ENCODE data around the gene NDUFS6.
"Not testable (repeated sequence)": the region's sequence is repeated elsewhere in the genome, so short reads cannot be mapped to it uniquely, and the experiment has no call there.

Gene NDUFS6

DNA sequence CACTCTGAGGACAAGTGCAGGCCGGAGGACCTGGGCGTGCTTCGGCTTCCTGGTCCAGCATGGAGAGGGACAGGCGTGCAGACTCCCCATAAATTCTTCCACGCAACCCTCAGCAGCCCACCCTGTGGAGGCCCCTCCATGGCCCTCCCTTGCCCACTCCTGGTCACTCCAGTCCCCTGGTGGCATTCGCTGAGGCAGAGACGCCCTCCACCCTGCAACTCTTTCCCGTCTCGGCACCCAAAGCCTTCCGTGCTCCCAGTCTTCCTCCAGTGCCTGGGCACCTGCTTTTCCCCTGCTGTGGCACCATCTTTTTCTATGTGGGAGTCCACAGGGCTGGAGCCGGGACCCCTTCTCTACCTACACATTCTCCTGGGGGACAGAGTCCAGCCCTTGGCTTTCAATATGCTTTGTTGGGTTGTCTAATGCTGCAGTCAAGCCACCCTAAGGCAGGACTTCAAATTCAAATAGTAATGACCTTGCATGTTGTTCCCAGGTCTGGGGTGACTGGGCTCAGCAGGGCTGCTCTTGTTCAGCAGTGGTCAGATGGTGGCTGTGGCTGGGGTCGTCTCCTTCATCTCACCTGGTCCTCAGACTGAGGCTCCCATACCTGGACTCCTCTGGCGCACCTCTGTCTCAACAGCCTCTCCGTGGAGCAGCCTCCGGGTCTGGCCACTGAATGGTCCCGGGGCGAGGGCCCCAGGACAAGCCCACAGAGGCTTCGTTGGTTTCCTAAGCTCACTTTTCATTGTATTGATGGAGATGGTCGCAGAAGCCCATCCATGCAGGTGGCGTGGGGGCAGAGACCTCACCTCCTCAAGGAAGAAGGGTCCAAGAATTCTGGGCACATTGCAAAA is 16.8 kb upstream of the NDUFS6 start:
- no peak for DNase-seq

GRCh38 chr5:1785062-1785461 is 16.1 kb upstream of the NDUFS6 start:
- DNase-seq: no peak

GRCh38 chr5:1785984-1786383 is 15.2 kb upstream of the NDUFS6 start:
- DNase-seq: no peak

GRCh38 chr5:1786621-1787471 is 14.4 kb upstream of the NDUFS6 start:
- DNase-seq: no peak

DNA sequence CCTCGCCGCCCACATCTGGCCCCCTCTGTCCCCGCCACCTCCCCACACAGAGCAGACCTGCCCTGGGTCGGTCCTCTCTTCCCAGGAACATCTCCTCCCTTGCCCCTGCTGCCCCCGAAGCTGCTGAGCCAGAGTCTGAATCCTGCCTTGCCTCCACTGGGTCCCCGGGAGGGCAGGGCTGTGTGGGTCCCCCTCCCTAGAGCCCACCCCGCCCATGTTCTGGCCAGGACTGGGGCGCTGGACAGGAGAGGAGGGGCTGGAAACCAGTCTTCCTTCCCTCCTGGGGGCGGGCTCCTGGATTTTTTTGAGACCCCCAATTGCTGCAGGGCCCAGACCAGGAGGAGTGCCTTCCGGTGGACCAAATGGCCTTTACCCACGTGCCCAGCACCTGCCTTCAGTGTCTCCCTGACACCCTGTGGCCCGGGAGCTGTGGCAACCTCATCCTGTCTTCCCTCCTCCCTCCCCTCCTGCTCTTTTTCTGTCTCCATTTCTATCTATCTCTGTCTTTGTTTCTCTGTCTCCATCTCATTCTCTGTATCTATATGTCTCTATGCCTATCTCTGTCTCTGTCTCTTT is 13.6 kb upstream of the NDUFS6 start:
- DNase-seq: no peak

DNA sequence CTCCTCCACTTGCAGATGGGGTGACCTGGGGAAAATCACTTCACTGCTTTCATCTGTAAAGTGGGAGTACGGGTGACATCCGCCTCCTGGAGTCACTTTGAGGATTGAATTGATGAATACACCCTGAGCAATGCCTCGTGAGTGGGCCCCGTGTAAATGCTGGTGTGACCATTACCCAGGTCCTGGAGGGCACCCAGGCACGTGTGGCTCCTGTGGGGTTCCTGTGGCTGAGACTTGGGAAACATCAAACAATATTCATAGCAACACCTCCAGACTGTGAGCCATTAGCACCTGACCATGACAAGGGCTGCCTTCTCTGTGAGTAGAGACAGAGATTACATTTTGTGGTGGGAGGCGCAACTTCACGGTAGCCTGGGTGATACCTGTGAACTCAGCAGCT is 13.0 kb upstream of the NDUFS6 start:
- no peak for DNase-seq

DNA sequence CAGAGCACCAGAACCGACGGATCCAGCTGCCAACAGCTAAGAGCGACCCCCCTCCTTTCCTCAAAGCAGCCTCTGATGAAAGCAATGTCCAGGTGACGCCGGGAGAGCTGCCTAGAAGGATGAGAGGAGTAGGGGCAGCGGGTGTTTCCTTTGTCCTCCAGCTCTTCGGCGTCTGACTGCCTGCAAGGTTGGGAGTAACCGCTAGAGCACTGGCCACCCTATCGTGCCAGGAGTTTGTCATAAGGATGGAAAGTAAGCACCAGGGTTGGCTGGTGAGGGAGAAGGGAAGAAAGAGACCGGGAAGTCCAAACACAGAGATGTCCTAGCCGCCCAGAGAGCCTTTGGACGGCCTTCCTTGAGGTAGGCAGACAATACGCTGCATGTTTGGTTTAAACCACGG is 12.4 kb upstream of the NDUFS6 start:
- DNase-seq: no peak

GRCh38 chr5:1789438-1789833 is 11.8 kb upstream of the NDUFS6 start:
- DNase-seq: not testable (repeated sequence)

- no peak for DNase-seq
Measured at GRCh38 chr5:1789834-1790471, 11.3 kb upstream of the NDUFS6 start.

- DNase-seq: no peak
Measured at GRCh38 chr5:1791176-1791575, 10.0 kb upstream of the NDUFS6 start.

DNA sequence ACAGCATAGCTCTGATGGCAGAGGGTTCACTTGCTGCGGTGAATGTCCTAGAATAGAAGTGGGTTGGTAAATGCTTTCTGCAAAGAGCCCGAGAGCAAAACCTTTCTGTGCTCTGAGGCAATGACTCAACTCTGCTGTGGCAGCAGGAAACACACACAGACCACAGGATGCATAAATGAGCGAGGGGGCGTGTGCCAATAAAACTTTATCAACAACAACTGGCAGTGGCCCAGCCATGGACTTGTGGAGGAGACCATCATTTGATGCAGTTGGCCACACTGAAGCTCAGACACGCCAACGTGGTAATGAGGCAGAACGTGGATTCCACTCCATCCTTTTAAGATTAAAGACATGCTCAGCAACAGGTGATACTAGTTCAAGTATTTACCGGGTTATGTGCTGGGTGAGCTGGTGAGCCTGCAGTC is 8.4 kb upstream of the NDUFS6 start:
- DNase-seq: peak; percentile 57

- no peak for DNase-seq
Measured at GRCh38 chr5:1793301-1793740, 7.9 kb upstream of the NDUFS6 start.

GRCh38 chr5:1793966-1794900 is 7.0 kb upstream of the NDUFS6 start:
- no peak for DNase-seq

DNA sequence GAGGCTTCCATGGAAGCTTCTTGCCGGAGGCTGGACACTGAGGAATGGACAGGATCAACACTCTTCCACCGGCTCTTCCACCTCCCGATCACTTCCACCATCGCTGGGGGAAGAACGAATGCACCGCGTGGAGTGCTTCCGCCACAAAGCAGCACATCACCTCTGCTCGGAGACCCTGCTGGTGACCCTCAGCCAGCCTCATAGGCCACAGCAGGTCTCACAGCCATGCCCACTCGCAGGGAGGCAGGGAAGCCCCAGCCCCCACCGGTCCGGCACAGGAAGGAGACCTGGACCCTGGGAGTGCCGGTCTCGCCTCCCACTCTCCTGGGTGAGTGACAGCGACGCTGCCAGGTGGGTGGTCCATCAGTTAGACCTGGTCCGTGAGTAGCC is 6.3 kb upstream of the NDUFS6 start:
- no peak for DNase-seq

- no peak for DNase-seq
Measured at GRCh38 chr5:1795506-1795905, 5.7 kb upstream of the NDUFS6 start.

DNA sequence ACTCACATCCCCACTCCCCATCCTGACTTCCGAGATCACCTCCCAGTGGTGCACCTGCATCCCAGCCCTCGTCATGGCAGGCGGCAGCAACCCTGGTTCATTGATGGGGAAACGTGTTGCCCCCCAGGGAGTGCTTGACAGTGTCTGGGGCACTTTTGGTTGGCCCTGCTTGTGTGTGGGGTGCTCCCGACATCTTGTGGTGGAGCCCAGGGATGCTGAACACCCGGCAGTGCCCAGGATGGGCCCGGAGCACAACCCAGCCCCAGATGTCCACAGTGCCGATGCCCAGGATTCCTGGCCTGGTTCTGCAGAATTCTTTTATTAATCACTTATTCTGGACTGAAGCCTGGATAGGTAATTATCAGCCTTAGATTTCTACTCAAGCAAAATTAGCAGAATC is 5.3 kb upstream of the NDUFS6 start:
- DNase-seq: no peak

- DNase-seq: no peak
Measured at GRCh38 chr5:1796371-1797102, 4.7 kb upstream of the NDUFS6 start.

DNA sequence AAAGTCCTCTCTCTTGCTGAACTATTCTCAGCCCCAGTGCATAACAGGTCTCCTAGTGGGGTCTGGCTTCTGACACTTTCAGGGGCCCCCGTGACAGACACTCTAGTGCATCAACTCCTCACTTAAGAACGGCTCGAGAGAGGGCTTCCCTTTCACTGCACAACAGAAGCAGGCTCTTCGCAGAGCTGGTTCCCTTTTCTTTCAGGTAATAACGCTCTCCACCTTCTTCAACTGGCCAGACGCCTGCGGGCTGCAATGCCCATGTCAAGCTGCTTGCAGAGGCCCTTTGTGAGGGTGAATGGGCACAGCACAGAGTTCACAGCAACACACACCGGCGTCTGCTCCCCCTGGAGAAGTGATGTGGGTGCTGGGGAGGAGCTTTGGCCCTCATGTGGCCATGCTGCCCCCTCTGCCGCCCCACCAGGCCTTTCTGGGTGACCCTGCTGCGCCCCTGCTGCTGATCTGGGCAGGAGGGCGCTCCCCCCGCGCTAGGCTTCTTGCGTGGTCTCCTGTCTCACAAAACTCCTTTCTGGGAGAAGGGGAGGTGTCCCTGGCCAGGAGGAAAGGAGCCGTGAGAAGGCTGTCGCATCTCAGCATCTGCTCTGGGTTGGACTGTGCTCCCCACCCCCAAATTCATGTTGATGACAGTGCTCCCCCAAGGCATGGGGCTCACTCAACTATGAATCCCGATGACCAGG is 4.0 kb upstream of the NDUFS6 start:
- no peak for DNase-seq

GRCh38 chr5:1797855-1798254 is 3.4 kb upstream of the NDUFS6 start:
- DNase-seq: no peak

DNA sequence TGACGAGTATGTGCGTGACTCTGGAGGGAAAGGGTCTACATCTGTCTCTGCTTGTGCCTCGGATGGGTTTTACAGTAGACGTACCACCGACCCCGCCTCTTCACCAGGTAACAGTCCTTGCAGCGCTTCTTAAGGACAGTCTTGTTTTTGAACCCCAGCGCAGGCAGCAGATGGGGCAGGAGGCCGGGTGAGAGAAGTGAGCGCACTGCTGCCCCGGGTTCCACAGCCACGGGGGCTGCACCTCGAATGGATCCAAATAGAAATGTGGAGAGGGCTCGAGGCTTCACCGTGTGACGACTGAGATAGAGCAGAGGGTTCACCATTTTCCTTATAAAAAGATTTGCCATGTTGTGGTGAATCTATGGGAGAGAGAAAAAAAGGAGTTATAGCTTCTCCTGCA is 2.6 kb upstream of the NDUFS6 start:
- DNase-seq: not testable (repeated sequence)

Data from activated T-cell treated with anti-CD3 and anti-CD28 coated beads for 4 hours (primary cell).